NB4 (cell line): ENCODE measurements around the gene DGKD.
A peak's percentile ranks its signal among the peaks of the same experiment; 100 is the strongest.

ENCODE experiments used
- DNase-seq: peaks from one replicate; pipeline ENCODE4 v3.0.0; 2010; ENCODE audit warnings: low read depth
- H3K4me3 ChIP-seq: one replicate; pipeline ENCODE4 v1.5.1; 2011; ENCODE audit warnings: mild to moderate bottlenecking, low read depth, low read length, moderate library complexity
- MYC ChIP-seq: IDR thresholded peaks from 2 replicates; pipeline ENCODE4 v1.6.1; 2011; ENCODE audit warnings: low read depth, low read length
- POLR2A ChIP-seq: IDR thresholded peaks from 2 replicates; pipeline ENCODE4 v1.6.1; 2011; ENCODE audit warnings: mild to moderate bottlenecking; ENCODE audit not compliant: insufficient read length; ENCODE audit errors: extremely low read depth
- TF ChIP-seq, protein P1 (sequence below): IDR thresholded peaks from 2 replicates; pipeline ENCODE4 v1.6.1; 2011; ENCODE audit warnings: low read depth, low read length
- TF ChIP-seq, protein P2 (sequence below): IDR thresholded peaks from one replicate; pipeline ENCODE4 v1.5.1; 2012; ENCODE audit warnings: low read depth, low read length

The DGKD gene

DNA sequence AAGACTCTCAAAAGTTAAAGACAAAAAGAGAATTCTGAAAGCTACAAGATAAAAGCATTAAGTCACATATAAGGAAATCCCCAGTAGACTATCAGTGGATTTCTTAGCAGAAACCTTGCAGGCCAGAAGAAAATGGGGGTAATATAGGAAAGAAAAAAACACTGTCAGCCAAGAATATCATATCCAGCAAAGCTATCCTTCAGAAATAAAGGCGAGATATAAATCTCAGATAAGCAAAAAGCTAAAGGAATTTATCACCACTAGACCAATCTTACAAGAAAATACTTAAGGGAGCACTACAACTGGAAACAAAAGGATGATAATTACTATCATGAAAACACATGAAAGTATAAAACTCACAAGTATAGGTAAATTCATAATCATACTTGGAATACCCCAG, 149.2 kb downstream of the DGKD start:
- H3K4me3 ChIP-seq, result no peak overlapping the region
- TF ChIP-seq, protein P1, sequence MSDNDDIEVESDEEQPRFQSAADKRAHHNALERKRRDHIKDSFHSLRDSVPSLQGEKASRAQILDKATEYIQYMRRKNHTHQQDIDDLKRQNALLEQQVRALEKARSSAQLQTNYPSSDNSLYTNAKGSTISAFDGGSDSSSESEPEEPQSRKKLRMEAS, result no peak
- TF ChIP-seq MYC, result no peak
- no peak for TF ChIP-seq POLR2A
- TF ChIP-seq, protein P2, sequence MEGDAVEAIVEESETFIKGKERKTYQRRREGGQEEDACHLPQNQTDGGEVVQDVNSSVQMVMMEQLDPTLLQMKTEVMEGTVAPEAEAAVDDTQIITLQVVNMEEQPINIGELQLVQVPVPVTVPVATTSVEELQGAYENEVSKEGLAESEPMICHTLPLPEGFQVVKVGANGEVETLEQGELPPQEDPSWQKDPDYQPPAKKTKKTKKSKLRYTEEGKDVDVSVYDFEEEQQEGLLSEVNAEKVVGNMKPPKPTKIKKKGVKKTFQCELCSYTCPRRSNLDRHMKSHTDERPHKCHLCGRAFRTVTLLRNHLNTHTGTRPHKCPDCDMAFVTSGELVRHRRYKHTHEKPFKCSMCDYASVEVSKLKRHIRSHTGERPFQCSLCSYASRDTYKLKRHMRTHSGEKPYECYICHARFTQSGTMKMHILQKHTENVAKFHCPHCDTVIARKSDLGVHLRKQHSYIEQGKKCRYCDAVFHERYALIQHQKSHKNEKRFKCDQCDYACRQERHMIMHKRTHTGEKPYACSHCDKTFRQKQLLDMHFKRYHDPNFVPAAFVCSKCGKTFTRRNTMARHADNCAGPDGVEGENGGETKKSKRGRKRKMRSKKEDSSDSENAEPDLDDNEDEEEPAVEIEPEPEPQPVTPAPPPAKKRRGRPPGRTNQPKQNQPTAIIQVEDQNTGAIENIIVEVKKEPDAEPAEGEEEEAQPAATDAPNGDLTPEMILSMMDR, result no peak
- no peak for DNase-seq

DNA sequence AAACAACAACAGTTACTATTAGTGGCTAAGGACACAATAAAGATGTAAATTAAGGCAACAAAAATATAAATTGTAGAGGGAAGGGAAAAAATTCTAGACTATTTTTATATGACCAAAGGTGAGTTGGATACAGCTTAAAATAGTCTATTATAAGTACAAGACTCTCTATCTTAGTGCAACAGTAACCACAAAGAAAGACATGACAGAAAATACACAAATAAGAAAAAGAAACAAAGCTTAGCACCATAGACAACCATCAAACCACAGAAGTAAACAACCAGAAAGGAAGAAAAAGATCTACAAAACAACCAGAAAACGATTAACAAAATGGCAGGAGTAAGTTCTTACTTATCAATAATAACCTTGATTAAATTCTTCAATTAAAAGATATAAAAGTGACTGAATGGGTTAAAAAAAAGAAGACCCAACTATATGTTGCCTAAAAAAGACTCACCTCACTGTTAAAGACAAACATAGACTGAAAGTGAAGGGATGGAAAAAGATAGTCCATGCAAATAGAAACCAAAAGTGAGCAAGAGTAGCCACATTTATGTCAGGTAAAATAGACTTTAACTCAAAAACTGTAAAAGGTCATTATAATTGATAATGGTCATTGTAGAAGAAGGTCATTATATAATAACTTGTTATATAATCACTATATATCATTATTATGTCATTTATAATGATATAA, 149.8 kb downstream of the DGKD start:
- H3K4me3 ChIP-seq, result no peak overlapping the region
- TF ChIP-seq, protein P2, result no peak
- TF ChIP-seq, protein P1, result no peak
- TF ChIP-seq MYC (no peak), POLR2A (no peak)
- no peak for DNase-seq

DNA sequence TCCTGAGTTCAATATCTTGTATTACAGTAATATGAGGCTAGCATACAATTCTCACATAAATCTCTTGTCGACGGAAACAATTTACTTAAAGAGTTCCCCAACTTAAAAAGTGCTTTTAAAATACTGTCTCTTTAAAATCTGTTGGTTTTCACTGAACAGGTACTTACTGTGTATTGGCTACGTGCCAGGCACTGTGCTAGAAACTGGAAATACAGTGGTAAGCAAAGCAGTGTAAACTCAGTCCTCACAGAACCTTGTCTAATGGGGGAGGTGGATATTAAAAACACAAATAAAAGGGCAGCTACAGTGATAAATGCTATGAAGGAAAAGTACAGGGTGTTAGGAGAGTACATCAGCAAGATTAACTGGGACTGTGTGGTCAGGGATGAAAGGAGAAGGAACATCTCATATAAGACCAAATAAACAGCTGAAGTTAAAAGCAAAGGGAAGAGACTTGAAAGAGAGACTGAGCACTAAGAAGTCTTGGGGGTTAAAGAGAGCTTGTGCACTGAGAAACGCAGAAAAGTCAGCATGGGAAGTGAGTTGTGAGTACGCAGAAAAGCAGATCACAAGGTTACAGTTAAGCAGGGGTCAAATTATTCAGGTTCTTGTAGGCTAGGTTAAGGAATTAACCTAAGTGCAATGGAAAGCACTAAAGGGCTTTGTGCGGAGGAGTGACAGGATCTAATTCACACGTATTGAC, 159.8 kb downstream of the DGKD start:
- TF ChIP-seq MYC (no peak), POLR2A (no peak)
- TF ChIP-seq, protein P1, result no peak
- TF ChIP-seq, protein P2, result no peak
- DNase-seq, result no peak
- no peak overlapping the region for H3K4me3 ChIP-seq

DNA sequence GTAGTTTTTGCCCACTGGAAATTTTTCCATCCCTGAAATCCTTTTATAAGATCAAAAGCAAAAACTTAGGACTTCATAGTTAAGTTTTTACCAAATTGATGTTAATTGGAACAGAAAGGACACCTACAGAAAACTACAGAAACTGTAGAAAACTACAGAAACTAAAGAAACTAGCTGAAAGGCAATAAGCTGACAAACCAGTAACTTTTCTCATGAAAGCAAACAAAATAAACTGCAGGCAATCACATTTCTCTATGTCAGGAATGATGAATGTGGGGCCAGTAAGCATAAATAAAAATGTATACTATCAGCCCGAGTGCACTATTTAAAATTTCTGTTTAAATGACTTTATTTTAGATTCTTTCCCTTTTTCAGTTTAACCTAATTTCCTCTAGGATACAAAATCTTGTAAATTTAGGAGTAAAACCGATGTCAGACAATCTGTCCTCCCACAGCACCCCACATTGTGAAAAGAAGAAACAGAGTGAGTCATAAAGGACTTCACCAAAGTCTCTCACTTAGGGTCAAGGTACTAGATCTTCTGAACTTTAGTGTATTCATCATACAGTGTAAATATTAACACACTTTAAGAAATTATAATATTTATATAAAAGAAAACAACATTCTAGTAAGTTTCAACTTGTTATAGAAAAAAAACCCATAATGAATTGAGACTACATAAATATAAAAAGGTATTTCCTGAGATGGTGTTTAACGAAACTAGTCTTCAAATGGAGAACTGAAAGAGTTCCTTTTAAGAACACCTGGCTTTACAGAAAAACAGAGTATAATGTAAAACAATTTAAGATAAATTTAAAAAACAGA, 165.7 kb downstream of the DGKD start:
- TF ChIP-seq POLR2A, result no peak
- TF ChIP-seq, protein P2, result no peak
- TF ChIP-seq MYC, result no peak
- TF ChIP-seq, protein P1, result no peak
- peak; percentile 22 for DNase-seq

More for the DNA sequence above, 165.7 kb downstream of the DGKD start:
- no peak overlapping the region for H3K4me3 ChIP-seq
